GM18517 (cell line): ENCODE data around the gene SHISA7.
A peak's percentile ranks its signal among the peaks of the same experiment; 100 is the strongest.

Experiments
- ATAC-seq: cut with Tn5 transposase; IDR thresholded peaks from one replicate; pipeline ENCODE4 v1.9.1; 2021; ENCODE audit warnings: mild to moderate bottlenecking, moderate library complexity; ENCODE audit not compliant: unreplicated experiment

SHISA7 gene

DNA sequence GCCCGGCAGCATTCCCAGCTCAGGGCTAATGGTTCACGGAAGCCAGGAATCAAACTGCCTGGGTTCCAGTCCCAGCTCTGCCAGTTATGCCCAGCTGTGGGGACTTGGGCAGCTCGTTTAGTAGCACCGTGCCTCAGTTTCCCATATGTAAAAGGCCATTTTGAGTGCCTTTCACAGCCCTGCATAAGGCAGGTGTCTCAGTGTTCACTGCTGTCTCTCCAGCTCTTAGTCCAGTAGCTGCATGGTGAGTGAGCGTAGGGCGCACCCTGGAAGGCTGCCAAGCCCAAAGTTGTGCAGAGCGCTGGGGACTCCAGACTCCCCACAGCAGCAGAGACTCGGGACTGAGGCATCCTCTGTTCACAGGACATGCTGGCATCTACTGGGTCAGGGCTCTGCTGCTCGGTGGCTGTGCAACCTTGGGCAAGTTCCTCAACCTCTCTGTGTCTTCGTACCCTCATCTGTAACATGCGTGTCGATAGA is 51.9 kb downstream of the SHISA7 start:
- no peak for ATAC-seq

- ATAC-seq = no peak
These were observed 52.6 kb downstream of the SHISA7 start for GRCh38 chr19:55390461-55390880.

GRCh38 chr19:55389386-55390317 is 53.4 kb downstream of the SHISA7 start:
- ATAC-seq = no peak

DNA sequence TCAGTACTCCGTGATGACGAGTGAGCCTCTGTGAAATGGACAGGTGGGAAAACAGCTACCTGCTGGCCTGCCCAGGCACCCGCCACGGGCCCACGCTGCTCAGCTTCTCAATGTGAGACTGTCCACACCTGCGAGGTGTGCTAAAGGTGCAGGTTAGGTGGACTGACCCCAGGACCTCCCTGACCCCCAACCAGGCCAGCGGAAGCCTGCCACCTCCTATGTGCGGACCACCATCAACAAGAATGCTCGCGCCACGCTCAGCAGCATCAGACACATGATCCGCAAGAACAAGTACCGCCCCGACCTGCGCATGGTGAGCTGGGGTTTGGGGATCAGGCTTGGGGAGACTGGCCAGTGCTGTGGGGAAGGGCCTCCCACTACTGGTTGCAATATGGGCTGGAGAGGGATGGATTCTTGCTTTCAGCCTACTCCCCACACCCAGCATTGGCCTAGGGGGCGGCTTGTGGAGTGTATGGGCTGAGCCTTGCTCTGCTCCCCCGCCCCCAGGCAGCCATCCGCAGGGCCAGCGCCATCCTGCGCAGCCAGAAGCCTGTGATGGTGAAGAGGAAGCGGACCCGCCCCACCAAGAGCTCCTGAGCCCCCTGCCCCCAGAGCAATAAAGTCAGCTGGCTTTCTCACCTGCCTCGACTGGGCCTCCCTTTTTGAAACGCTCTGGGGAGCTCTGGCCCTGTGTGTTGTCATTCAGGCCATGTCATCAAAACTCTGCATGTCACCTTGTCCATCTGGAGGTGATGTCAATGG is 55.2 kb downstream of the SHISA7 start:
- ATAC-seq = no peak

- no peak for ATAC-seq
These were observed 56.6 kb downstream of the SHISA7 start for GRCh38 chr19:55386493-55386971.

DNA sequence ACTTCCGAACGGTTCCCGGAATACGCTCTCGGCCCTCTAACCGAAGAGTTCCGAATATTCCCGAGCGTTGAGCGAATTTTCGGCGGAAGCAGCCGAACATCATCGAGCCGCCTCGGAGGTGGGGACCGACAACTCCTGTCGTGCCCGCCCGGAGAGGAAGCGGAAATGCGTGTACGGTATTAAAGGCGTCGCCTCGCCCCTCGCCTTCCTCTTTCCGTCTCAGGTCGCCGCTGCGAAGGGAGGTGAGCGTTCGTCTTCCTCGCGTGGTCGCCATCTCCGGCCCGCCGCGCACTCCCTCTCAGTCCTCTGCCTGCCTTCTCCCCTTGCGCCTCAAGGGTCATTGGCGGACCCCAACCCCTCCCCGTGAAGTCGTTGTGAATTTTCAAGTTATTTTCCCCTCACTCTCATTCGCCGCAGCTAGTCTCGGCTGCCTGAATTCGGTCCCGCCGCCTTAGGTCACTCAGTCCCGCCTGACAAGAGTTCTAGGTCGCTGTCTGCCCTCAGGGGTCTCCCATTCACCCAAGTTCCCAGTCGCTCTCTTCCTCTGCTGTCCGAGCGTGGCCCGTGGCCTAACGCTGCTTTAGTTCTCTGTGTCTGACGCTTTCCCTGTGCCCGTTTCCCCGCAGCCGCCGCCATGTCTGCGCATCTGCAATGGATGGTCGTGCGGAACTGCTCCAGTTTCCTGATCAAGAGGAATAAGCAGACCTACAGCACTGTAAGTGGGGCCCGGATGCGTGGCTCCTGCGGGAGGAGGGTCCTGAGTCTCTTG is 57.2 kb downstream of the SHISA7 start, which contains the start of gene RPL28:
Gene RPL28 (plus strand): TSS at position 209 of the 769 bp plus-strand sequence. CDS start 426 bp downstream, at position 635.
- ATAC-seq = peak; percentile 79

GRCh38 chr19:55384920-55385723 is 58.0 kb downstream of the SHISA7 start:
- ATAC-seq = peak; percentile 57

- no peak for ATAC-seq
These were observed 58.8 kb downstream of the SHISA7 start, which contains the start of gene TMEM238 for GRCh38 chr19:55384131-55384919. Gene TMEM238 (minus strand): TSS chr19:55384292. CDS start chr19:55384259, 33 bp downstream.

DNA sequence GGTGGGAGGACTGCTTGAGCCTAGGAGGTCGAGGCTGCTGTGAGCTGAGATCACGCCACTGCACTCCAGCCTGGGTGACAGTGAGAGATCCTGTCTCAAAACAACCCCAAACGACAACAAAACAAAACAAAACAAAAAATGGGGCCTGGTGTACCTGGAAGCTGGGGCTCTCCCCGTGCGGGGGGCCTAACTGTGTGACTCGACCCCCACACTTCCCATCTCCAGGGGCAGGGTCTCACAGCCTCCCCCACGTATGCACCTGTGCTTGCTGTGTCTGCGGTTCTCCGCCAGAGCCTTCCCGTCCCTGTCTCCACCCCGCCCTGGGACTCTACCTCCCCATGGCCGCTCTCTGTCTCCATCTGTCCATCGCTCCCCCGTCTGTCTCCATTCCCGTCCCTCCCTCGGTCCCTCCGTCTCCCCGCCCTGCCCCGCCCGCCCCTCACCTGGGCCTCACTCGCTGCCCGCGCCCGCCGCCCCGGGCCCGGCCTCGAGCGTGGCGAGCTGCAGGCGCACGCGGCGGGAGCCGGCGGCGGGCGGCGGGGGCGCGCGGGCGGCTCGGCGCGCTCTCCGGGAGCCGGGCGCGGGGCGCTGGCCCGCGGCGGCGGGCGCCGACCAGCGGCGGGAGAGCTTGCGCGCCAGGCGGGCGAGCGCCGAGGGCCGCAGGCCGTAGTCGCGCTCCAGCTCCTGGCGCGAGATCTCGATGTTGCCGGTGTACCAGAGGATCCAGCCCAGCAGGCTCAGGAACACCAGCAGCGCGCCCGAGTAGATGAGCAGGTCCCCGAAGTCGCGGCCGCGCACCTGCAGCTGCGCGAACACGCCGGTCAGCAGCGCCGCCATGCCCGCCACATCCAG is 59.6 kb downstream of the SHISA7 start:
- no peak for ATAC-seq

DNA sequence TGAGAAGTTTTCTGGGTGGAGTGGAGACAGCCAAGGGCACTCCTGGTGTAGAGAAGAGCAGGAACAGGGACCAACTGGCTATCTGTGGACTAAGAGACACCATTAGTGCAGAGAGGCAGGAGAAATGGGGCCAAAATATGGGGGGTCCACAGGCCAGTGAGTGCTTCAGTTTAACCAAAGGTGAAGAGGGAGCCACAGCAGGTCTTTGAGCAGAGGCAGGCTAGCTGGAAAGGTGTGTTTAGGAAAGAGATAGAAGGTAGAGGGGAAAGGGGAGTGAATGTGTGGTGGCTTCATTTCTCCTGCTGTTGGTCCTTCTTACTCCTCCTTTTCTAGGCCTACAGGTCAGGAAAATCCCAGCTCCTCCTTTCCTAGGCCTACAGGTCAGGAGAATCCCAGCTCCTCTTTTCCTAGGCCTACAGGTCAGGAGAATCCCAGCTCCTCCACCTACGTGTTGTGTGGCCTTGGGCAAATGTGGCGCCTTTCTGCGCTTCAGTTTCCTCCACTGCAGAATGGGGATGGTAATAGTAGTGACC is 60.5 kb downstream of the SHISA7 start:
- no peak for ATAC-seq

DNA sequence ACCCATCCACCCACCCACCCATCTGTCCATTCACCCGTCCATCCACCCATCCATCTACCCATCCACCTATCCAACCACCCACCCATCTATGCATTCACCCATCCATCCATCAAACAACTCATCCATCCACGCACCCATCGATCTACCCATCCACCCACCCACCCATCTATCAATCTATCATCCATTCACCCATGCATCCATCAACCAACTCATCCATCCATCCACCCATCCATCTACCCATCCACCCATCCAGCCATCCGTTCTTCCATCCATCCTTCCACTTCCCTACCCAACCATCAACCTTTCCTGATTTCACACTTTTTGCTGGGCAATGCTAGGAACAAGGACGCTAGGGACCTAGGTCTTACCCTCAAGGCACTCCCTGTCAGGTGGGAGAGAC is 61.1 kb downstream of the SHISA7 start:
- no peak for ATAC-seq

DNA sequence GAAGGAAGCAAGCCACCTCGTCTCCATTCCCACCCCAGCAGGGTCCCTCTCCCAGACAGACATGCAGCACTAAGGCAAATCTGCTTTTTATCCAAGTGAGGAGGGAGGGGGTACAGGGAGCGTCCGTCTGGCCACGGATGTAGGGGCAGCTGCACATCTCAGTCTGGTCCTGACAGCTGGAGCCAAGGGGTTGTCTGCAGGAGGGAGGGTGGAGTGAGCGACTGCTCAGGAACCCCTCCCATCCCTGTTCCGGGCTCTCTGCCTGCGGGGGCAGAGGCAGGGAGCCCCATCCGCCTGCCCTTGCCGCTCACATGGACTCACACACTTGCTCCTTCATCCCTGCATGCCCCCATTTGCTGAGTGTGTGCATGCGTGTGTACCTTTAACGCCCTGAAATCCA is 63.9 kb downstream of the SHISA7 start:
- no peak for ATAC-seq
